Retinal pigment epithelial cell (primary cell): ENCODE data around the gene ACOD1.

Experiments
- DNase-seq: peaks from one replicate; pipeline ENCODE4 v3.0.0-alpha.2; 2010; ENCODE audit warnings: low read depth
- H3K4me3 ChIP-seq: 2 replicates; pipeline ENCODE4 v1.5.1; 2011; ENCODE audit warnings: mild to moderate bottlenecking, low read length, control low read depth, moderate library complexity
- CTCF ChIP-seq: conservative IDR thresholded peaks from 2 replicates; pipeline ENCODE4 v1.5.1; 2011; ENCODE audit warnings: low read depth, low read length, control low read depth, inconsistent platforms

ACOD1 gene

GRCh38 chr13:77000475-77000874 lies 52.2 kb downstream of the ACOD1 start:
- H3K4me3 ChIP-seq: no peak overlapping the region
- no peak for DNase-seq
- no peak for TF ChIP-seq CTCF

- no peak overlapping the region for H3K4me3 ChIP-seq
- DNase-seq: no peak
- TF ChIP-seq CTCF: no peak
Measured at GRCh38 chr13:77001540-77001939, 53.2 kb downstream of the ACOD1 start.

- no peak for TF ChIP-seq CTCF
- H3K4me3 ChIP-seq: no peak overlapping the region
- no peak for DNase-seq
Measured at GRCh38 chr13:77001963-77002587, 53.8 kb downstream of the ACOD1 start.

GRCh38 chr13:77002590-77003190 lies 54.4 kb downstream of the ACOD1 start:
- DNase-seq: no peak
- H3K4me3 ChIP-seq: no peak overlapping the region
- peak; percentile 82 for TF ChIP-seq CTCF
